Kidney epithelial cell (primary cell): ENCODE data around the gene HERC6. TPM values are rescaled to one million over a fixed set of nuclear protein-coding genes. Genes with fewer than 3 reads are reported as not detected.
"Not testable (repeated sequence)": the region's sequence is repeated elsewhere in the genome, so short reads cannot be mapped to it uniquely, and the experiment has no call there.

ENCODE experiments used
- DNase-seq: peaks from one replicate; pipeline ENCODE4 v3.0.0-alpha.2; 2010; ENCODE audit warnings: low read depth
- H3K27me3 ChIP-seq: 2 replicates; pipeline ENCODE4 v1.6.0; 2011; ENCODE audit warnings: low read length; ENCODE audit not compliant: control insufficient read depth, insufficient read depth
- H3K36me3 ChIP-seq: 2 replicates; pipeline ENCODE4 v1.5.1; 2011; ENCODE audit warnings: low read length; ENCODE audit not compliant: control insufficient read depth, insufficient read depth
- H3K4me3 ChIP-seq: 2 replicates; pipeline ENCODE4 v1.5.1; 2011; ENCODE audit warnings: low read depth, mild to moderate bottlenecking, control low read depth, low read length
- CTCF ChIP-seq: IDR thresholded peaks from 2 replicates; pipeline ENCODE4 v1.5.1; 2011; ENCODE audit warnings: mild to moderate bottlenecking, moderate library complexity, low read length, control low read depth, inconsistent platforms; ENCODE audit not compliant: insufficient read depth, poor library complexity, severe bottlenecking
- total RNA-seq: library from RNA; depleted of rRNA; stranded (reverse); fragments of >200 nt; gene quantifications from 2 replicates; pipeline ENCODE4 v1.2.3, GENCODE V29; 2015

HERC6 gene
- 12.0 and 16.4 TPM in 2 replicates for total RNA-seq

- Histone ChIP-seq H3K36me3 (no peaks in the 10 kb centered on the region), H3K27me3 (no peaks in the 10 kb centered on the region), H3K4me3 (peak within 1 kb of the TSS; percentile 63)
- peak; percentile 79 for TF ChIP-seq CTCF
- DNase-seq = peak; percentile 73
Observed at GRCh38 chr4:88378691-88379559, at the start of gene HERC6. Gene HERC6 (plus strand): TSS chr4:88378852. CDS start chr4:88378922, 70 bp downstream.

- no peak for TF ChIP-seq CTCF
- no peak for DNase-seq
- Histone ChIP-seq H3K27me3 (no peaks in the 10 kb centered on the region), H3K4me3 (no peak overlapping the region), H3K36me3 (no peaks in the 10 kb centered on the region)
Observed at GRCh38 chr4:88333741-88334405, 44.8 kb upstream of the HERC6 start.

GRCh38 chr4:88335092-88335665, 43.5 kb upstream of the HERC6 start:
- Histone ChIP-seq H3K27me3 (no peaks in the 10 kb centered on the region), H3K36me3 (no peaks in the 10 kb centered on the region), H3K4me3 (no peak overlapping the region)
- no peak for TF ChIP-seq CTCF
- DNase-seq = no peak

- no peak for TF ChIP-seq CTCF
Observed at GRCh38 chr4:88341227-88342192, 37.1 kb upstream of the HERC6 start.

GRCh38 chr4:88346902-88347301, 31.8 kb upstream of the HERC6 start:
- H3K36me3 ChIP-seq, DNase-seq, H3K27me3 ChIP-seq, H3K4me3 ChIP-seq: not testable (repeated sequence)

More at GRCh38 chr4:88341227-88342192, 37.1 kb upstream of the HERC6 start:
- DNase-seq = peak; percentile 74
- no peak overlapping the region for H3K4me3 ChIP-seq
- H3K36me3 ChIP-seq = no peaks in the 10 kb centered on the region
- H3K27me3 ChIP-seq = no peaks in the 10 kb centered on the region

- H3K36me3 ChIP-seq, H3K27me3 ChIP-seq, H3K4me3 ChIP-seq, DNase-seq: not testable (repeated sequence)
Observed at GRCh38 chr4:88348761-88349160, 29.9 kb upstream of the HERC6 start.
